HG03575 (cell line): ENCODE data around the gene GALNS.
"Not testable (repeated sequence)": the region's sequence is repeated elsewhere in the genome, so short reads cannot be mapped to it uniquely, and the experiment has no call there.

Source experiments
- ATAC-seq: cut with Tn5 transposase; IDR thresholded peaks from one replicate; pipeline ENCODE4 v1.9.1; 2021; ENCODE audit not compliant: unreplicated experiment, insufficient number of reproducible peaks, low FRiP score; ENCODE audit errors: extremely low read depth

The GALNS gene

DNA sequence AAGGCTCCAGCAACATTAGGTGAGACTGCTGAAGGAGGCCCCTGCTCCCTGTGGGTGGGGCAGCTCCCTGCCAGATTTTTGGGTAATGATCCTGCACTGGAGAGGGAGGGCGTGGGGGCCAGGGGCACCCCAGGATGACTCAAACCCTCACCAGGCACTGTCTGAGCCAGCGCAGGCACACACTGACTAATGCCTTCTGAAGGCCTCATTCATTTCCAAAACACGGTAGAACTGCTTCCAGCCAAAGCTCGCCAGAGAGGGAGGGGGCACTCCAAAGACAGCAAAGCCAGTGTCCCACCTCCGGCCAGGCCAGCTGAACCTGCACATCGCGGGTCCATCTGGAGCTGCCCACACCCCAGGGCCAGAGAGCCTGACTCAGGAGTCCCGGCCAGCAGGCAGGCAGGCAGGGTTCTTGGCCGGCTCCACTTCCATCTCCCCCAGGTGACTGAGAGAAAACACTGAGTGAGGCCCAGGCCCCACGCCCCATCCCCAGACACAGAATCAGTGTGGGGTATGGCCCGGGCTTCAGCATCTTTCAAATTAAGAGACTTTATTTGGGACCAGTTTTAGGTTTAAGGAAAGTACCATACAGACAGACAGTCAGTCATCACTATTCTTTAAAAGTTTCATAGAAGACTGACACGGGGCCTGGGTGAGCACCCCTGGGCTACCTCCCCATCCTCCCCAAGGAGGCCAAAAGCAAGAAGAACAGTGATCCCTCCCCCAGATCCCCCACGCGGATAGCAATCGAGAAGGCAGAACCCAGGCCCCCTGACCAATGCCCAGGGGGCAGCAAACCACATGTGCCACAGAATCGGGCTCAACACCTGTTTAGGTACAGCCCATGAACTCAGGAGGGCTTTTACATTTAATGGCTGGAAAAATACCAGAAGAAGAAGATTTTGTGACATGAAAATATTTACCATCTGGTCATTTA lies 74.0 kb downstream of the GALNS start:
- no peak for ATAC-seq

DNA sequence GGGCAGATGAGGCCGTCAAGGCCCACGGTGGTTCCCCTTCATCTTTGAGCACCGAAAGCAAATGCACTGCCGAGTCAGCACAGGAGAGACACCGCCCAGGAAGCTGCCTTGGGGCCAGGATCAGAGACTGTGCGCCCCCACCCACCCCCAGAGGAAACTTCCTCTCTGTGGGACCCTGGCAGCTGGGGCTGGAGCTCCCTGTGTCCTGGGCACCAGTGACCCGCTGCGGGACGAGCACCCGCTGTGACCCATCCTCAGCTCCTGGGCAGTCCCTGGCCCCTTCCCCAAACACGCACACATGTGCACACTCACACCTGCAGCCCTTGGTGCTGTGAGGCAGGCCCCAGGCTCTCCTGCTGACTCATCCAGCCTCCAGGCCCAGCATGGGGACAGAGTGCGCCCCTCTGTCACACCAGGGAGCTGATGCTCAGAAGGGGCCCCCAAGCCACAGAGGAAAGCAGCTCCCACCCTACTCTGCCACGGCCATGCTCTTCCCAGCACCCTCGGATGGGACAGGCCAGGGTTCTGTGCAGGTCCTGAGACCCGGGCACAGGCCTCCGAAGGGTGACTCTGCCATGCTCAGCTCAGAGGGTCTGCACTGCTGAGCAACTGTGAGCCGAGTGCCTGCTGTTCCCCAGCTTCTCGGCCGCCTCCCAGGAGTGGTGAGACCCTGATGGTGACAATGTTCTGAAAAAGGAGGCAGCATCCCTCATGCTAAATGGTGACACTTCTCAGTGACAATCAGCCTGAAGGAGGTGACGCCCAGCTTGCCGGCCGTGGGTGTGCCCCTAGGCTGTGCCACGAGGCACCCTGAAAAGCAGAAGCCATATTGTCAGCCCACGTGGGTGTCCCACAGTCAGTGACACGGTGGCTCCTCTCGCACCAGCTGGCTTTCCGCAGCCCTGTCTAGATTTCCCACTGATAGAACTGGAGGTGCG lies 75.3 kb downstream of the GALNS start:
- ATAC-seq = no peak

DNA sequence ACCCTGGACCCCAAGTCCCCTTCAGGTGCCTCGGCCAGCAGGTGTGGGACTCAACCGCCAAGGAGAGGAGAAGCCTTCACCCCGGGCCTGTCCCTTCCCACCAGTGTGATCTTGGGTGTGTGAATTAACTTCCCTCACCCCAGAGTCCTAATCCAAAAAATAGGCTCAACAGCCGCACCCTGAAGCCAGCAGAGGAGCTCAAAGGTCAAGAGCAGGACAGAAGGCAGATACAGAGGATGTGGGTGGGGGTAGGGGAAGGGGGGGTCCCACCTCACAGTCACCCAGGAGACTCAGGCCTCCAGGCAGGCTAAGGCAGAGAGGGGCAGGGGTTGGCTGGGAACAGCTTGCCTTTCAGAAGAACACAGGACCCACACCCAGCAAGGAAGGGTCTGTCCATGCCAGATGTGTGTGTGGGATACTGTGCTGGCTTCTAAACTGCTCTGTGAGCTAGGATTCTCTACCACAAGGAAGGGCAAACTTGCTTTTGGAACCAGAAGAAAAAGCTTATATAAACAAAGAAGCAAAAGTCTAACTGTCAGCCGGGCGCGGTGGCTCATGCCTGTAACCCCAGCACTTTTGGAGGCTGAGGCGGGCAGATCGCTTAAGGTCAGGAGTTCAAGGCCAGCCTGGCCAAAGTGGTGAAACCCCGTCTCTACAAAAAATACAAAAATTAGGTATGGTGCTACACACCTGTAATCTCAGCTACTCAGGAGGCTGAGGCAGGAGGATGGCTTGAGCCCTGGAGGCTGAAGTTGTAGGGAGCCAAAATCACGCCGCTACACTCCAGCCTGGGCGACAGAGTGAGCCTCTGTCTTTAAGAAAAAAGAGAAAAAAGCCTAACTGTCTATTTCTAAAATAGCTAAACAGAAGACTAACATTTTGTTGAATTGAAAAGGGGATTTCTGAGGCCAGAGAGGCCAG lies 76.3 kb downstream of the GALNS start:
- ATAC-seq = no peak

DNA sequence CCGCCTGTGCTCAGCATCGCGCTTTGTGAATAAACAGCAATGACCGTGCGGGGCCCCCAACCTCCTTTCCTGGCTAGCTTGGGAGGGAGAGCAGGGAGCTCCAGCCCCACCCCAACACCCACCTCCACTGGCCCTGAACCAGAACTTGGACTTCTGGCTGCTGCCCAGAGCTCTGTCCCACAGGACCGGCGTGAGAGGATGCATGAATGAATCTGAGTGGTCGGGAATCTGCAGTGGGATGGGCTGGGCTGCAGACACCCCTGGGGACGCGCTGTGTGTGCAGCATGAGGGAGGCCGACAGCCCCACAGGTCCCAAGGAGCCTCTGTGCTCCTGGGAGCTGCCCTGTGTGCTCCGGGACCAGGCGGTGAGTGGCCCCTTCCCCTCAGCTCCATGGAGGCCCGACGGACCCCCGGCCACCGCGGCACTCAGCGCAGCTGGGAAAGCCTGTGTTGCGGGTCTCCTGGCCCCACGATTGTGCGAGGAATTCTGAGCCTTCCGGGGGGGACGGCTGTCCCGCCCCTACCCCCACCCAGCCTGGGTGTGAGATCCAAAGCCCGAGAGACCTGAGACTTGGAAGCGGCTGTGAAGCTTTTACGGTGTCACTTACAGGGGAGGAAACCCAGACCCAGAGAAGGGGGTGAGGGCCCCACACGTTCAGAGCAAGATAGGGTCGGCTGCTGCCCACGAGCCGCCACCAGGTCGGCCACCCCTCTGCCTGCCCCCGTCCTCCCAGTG lies 77.2 kb downstream of the GALNS start:
- no peak for ATAC-seq

DNA sequence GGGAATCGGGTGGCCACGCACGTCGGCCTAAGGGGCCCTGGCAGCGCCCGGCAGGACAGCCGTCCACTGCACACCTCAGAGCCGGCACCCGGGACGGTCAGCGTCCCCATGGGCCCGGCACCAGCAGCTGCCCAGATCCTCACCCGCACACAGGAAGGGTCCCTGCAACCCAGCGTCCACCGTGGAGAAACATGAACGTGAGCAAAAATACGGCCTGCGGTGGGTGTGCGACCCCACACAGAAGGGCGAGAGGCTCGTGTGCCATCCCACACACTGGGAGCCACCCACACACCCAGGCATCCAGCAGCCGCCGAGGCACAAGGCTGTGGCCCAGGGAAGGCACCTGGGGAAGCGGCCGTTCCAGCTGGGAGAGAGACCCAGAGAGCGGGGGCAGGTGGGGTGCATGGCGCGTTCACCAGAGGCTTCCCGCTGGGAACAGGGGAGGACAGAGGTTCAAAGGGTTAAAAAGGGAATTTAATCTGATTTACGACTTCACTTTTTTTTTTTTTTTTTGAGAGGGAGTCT lies 78.1 kb downstream of the GALNS start:
- no peak for ATAC-seq

DNA sequence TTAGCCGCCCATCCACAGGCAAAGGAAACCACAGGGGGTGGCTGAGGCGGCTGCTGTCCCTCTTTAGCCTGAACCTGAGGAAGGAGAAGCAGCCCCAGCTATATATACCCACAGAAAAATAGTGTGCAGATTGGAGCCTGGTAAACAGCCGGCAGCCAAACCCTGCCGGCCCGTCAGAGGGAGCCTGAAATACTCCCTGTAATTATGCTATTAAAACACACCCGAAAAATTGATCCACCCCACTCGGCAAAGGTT lies 78.5 kb downstream of the GALNS start:
- ATAC-seq = no peak

DNA sequence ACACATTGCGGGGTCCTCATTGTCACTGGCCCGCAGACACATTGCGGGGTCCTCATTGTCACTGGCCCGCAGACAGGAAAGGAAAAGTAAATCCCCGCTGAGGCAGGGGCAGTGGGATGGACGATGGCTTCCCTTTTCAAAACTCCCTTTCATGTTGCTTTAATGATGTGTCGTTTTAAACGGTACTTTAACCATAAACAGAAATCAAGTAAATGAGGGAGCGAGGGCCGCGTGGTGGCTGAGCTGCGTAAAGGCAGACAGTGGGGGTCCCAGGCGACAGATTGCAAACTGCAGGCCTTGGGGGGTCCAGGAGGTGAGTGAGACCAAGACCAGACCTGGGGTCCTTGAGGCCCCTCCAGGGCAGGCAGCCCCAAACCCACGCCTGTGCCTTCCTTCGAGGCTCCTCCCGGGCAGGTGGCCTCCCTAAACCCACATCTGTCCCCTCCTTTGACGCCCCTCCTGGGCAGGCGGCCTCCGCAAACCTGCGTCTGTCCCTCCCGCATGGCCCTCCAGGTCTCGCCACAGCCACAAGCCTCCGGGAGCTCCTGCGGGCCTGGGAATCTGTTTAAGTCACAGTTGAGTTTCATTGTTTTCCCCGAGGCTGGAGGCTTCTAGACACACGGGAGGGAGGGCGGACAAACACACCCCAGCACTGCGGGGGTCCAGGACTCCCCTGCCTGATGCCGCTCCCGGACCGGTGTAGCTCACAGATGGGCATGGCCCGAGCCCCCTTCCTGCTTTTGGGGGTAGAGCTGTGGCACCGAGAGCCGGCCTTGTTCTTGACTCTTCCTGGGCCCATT lies 79.1 kb downstream of the GALNS start:
- no peak for ATAC-seq

DNA sequence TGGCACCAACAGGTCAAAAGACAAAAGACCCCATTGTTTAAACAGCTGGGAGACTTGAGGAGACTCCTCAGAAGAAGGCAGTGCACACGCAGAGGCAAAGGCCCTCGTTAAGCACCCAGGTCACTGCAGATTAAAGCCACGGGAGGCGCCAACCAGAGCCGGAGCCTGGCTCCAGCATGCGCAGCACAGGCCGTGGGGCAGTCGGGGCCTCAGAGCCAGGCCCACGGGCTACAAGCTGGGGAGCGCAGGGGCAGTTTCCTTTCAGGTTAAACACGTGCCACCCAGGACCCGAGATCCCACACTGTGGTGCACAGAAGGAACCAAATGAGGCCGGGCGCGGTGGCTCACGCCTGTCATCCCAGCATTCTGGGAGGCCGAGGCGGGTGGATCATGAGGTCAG lies 80.9 kb downstream of the GALNS start:
- ATAC-seq = no peak

DNA sequence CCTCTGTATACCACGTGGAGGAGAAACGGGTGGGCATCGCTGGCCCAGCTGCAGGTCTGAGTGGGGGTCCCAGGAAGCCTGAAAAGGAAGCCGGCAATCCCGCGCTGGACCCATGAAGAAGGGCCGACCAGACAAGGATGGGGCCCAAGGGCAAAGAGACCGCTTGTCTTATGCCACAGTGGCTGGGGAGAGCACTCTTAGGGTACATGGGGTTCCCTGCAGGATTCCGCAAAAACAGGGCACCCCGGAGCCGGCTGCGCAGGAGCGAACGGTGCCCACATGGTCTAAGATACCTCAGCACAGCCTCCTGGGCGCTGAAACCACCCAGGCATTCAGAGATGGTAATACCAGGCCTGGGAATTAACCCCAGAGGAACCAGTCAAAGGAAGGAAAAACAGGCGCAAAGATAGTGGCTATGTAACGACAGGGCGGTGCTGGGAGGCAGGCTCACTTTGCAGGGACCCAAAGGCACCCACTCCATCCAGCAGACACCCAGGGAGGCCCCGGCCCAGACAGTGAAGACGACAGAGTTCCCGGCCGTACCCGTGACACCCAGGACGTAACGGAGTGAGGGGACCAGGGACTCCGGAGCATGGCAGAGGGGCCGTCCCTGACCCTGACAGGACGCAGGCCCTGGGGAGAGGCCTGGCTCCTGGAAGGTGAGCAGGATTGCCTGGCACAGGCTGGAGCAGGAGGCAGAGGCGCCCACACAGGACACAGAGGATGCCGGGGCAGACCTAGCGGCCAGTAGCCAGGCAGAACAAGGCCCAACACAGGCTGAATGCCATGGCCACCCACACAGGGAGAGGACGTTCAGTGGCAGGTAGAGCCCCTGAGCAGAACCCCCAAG lies 82.0 kb downstream of the GALNS start:
- no peak for ATAC-seq

DNA sequence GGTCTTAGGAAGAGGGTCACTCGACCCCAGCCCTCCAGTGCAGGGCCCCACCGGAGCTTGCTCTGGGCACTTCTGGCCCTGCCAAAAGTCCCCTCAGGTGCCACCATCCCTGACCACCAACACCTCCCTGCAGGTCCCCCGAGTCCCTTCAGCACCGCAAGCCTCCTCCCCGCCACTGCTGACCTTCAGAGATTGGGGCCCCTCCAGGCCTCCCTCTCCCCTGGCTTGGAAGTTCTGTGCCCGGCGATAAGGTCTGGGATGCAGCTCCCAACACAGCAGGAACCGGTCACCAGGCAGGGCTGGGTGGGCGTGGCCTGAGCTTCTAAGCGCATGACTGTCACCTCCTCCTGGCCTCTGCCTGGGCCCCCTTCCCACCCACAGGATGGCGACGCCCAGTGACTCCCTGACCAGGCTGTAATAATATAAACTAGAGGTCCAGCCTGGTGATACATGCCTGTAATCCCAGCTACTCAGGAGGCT lies 82.9 kb downstream of the GALNS start:
- ATAC-seq = no peak

DNA sequence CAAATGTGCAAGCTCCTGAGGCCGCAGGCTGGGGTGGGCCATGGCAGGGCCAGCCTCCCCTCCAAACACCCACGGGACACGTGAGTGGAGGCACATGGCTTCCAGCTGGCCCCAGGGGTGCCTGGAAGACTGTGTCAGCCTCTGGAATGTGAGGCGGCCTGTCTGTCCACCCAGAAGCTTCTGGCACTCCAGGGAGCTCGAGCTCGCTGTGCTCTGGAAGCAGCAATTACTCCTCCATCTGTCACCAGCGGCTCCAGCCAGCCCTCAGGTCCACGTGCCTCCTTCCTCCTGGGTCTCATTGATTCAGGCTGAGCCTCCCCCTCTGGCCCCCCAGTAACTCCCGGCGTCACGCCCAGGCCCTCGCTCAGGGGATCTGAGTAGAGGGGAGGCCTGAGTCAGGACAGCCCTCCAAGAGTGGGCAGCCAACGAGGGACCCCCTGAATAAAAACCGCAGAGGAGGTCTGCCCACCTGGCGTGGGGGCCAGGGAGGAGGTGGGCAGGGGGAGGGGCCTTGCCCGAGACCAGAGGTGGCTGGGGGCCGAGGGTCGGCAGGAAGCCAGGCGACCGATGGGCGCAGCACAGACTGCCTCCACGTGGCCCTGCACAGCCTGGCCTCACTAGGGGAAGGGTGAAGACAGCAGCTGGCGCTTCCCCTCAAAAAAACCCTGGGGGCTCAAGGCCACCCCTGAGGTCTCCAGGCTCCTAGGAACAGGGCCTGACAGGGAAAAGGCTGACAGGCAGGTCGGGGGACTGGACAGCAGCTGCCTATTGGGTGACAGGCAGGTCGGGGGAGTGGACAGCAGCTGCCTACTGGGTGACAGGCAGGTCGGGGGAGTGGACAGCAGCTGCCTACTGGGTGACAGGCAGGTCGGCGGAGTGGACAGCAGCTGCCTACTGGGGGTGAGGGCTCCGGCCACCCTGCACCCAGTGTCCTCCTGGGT lies 83.6 kb downstream of the GALNS start:
- ATAC-seq = no peak

DNA sequence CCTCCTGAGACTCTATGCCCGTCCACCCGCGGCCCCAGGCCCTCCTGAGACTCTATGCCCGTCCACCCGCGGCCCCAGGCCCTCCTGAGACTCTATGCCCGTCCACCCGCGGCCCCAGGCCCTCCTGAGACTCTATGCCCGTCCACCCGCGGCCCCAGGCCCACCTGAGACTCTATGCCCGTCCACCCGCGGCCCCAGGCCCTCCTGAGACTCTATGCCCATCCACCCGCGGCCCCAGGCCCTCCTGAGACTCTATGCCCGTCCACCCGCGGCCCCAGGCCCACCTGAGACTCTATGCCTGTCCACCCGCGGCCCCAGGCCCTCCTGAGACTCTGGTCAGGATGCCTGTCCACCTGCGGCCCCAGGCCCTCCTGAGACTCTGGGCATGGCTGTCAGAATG lies 85.0 kb downstream of the GALNS start:
- not testable (repeated sequence) for ATAC-seq

DNA sequence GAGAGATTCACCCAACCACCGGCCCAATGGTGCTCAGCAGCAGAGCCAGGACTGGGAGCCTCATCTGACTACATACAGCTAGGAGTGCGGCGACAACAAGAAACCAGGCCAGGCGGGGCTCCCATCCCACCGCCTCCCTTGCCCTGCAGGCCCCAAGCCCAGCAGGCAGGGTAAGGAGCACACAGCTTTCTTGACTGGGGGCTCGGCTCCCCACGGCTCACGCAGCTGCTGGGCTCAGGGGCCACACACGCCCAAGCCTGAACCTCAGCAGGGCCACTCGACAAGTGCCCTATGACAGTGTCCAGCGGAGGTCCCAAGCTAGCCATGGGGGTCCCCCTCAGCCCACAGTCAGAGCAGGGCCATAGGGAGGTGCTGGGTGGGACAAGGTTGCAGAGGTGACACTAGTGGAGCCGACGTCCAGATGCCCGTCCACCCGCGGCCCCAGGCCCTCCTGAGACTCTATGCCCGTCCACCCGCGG lies 85.4 kb downstream of the GALNS start:
- ATAC-seq = no peak

DNA sequence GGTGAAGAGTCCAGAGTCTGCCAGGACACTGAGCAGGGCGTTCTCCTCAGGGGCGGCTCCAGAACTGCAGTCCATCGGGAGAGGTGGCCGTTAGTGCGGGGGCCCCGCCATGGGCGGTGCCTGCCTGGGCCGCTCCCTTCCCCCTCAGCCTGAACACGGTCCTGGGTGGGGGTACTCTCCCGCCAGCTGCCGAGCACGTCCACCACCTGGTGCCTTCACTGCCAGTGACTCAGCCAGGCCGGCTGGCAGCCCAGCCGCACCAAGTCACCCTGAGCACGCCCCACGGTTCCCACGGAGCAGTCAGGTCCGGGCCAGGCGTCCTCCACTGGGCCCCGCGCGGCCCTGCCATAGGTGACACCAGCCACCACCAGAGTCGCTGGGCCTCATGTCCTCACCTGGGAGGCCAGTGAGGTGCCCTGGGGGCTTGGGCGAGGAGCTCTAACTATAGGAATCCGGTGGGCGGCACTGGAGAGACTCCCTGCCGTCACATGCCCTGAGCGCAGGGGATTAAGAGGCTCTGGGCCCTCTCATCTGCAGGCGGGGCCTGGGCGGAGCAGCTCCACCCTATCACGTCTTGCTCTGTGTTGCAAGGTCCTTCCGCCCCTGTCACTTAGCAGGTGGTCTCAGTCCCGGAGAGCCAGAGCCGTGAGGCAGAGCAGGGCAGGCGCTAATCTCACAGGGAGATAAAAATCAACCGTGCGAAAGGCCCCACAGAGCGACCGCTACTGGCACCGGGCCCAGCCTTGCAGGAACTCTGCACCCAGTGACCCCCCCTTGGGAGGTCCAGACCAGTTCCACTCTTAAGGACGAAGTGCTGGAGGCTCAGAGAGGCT lies 86.1 kb downstream of the GALNS start:
- no peak for ATAC-seq
